ENCODE results near the gene HOXC4.

DNA sequence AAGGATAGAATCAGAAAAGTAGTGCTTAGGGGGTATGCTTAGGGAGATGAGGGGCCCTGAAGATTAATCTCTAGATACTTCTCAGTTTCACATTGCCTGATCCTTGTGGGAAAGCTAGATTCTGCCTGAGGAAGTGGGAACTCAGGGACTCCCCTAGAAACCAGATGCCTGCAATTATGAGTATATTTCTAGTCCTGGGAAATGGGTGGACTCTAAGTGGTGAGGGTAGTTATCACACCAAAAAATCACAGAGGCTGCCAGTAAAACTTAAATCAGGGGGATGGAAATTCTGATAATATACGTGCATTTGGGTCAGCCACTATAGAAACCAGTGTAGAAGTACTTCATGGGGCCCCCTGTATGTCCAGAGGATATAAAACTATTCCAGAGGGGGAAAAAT lies 18.3 kb downstream of the HOXC4 start:
- TF ChIP-seq, protein P1, sequence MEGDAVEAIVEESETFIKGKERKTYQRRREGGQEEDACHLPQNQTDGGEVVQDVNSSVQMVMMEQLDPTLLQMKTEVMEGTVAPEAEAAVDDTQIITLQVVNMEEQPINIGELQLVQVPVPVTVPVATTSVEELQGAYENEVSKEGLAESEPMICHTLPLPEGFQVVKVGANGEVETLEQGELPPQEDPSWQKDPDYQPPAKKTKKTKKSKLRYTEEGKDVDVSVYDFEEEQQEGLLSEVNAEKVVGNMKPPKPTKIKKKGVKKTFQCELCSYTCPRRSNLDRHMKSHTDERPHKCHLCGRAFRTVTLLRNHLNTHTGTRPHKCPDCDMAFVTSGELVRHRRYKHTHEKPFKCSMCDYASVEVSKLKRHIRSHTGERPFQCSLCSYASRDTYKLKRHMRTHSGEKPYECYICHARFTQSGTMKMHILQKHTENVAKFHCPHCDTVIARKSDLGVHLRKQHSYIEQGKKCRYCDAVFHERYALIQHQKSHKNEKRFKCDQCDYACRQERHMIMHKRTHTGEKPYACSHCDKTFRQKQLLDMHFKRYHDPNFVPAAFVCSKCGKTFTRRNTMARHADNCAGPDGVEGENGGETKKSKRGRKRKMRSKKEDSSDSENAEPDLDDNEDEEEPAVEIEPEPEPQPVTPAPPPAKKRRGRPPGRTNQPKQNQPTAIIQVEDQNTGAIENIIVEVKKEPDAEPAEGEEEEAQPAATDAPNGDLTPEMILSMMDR (IDR thresholded peaks at IDR 0.05; ENCODE audit: control extremely low read depth in 1 of 3, insufficient read depth in 1 of 3, low read depth in 1 of 3, low read length in 3 of 3): no peak
- TF ChIP-seq SP2 (IDR thresholded peaks at IDR 0.05; ENCODE audit: low read length) (no peak), RNF2 (IDR thresholded peaks at IDR 0.05; ENCODE audit: borderline replicate concordance, low read depth, low read length, missing control alignments, poor library complexity, severe bottlenecking) (no peak), CHD2 (IDR thresholded peaks at IDR 0.05; ENCODE audit: low read length) (no peak), CEBPB (IDR thresholded peaks at IDR 0.05; ENCODE audit: low read depth, low read length) (no peak), EZH2 (IDR thresholded peaks at IDR 0.05; ENCODE audit: low read depth, low read length, severe bottlenecking) (no peak), BCL11A (IDR thresholded peaks at IDR 0.05; ENCODE audit: low read depth in 2 of 2, low read length in 2 of 2) (no peak), SIN3A (conservative IDR thresholded peaks at IDR 0.05 in 1 of 2, IDR thresholded peaks at IDR 0.05 in 1 of 2; ENCODE audit: low read depth in 1 of 2, low read length in 2 of 2) (no peak), YY1 (IDR thresholded peaks at IDR 0.05; ENCODE audit: low read depth, low read length) (no peak), POLR2AphosphoS5 (IDR thresholded peaks at IDR 0.05; ENCODE audit: low read depth, low read length) (no peak), GTF2F1 (IDR thresholded peaks at IDR 0.05; ENCODE audit: borderline replicate concordance, low read depth, low read length) (no peak), SUZ12 (IDR thresholded peaks at IDR 0.05; ENCODE audit: low read length) (no peak), POLR2A (IDR thresholded peaks at IDR 0.05; ENCODE audit: control extremely low read depth in 1 of 2, low read depth in 2 of 2, low read length in 2 of 2) (no peak)
- TF ChIP-seq, protein P2, sequence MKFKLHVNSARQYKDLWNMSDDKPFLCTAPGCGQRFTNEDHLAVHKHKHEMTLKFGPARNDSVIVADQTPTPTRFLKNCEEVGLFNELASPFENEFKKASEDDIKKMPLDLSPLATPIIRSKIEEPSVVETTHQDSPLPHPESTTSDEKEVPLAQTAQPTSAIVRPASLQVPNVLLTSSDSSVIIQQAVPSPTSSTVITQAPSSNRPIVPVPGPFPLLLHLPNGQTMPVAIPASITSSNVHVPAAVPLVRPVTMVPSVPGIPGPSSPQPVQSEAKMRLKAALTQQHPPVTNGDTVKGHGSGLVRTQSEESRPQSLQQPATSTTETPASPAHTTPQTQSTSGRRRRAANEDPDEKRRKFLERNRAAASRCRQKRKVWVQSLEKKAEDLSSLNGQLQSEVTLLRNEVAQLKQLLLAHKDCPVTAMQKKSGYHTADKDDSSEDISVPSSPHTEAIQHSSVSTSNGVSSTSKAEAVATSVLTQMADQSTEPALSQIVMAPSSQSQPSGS (IDR thresholded peaks at IDR 0.05; ENCODE audit: low read length): no peak

Data from H1 (cell line).